ENCODE data around the gene EML6.
"Not testable (repeated sequence)": the region's sequence is repeated elsewhere in the genome, so short reads cannot be mapped to it uniquely, and the experiment has no call there.

EML6 gene

GRCh38 chr2:54723131-54723995, at the start of gene EML6:
Gene EML6, plus strand, starts transcription at chr2:54723662. Its CDS starts 1,400 bp downstream, at chr2:54725062.
- peak; percentile 95 for FAIRE-seq

GRCh38 chr2:54675281-54675680, 48.2 kb upstream of the EML6 start:
- FAIRE-seq: no peak

- no peak for FAIRE-seq
Measured at GRCh38 chr2:54675738-54676137, 47.7 kb upstream of the EML6 start.

GRCh38 chr2:54676656-54677055, 46.8 kb upstream of the EML6 start:
- FAIRE-seq: no peak

GRCh38 chr2:54677476-54678265, 45.8 kb upstream of the EML6 start:
- FAIRE-seq: no peak

GRCh38 chr2:54678719-54679118, 44.7 kb upstream of the EML6 start:
- no peak for FAIRE-seq

GRCh38 chr2:54680397-54681041, 42.9 kb upstream of the EML6 start:
- no peak for FAIRE-seq

GRCh38 chr2:54681416-54681815, 42.0 kb upstream of the EML6 start:
- FAIRE-seq: no peak

- FAIRE-seq: no peak
Measured at GRCh38 chr2:54683596-54683995, 39.9 kb upstream of the EML6 start.

- no peak for FAIRE-seq
Measured at GRCh38 chr2:54685263-54685775, 38.1 kb upstream of the EML6 start.

GRCh38 chr2:54687595-54688152, 35.8 kb upstream of the EML6 start:
- no peak for FAIRE-seq

GRCh38 chr2:54691445-54692135, 31.9 kb upstream of the EML6 start:
- no peak for FAIRE-seq

GRCh38 chr2:54692556-54692955, 30.9 kb upstream of the EML6 start:
- FAIRE-seq: no peak

GRCh38 chr2:54695378-54695777, 28.1 kb upstream of the EML6 start:
- FAIRE-seq: no peak

GRCh38 chr2:54697934-54698333, 25.5 kb upstream of the EML6 start:
- FAIRE-seq: no peak

GRCh38 chr2:54698926-54699325, 24.5 kb upstream of the EML6 start:
- FAIRE-seq: not testable (repeated sequence)

- FAIRE-seq: peak; percentile 73
Measured at GRCh38 chr2:54699665-54700064, 23.8 kb upstream of the EML6 start.

GRCh38 chr2:54701029-54701428, 22.4 kb upstream of the EML6 start:
- no peak for FAIRE-seq

GRCh38 chr2:54704238-54704637, 19.2 kb upstream of the EML6 start:
- no peak for FAIRE-seq

GRCh38 chr2:54704688-54705605, 18.5 kb upstream of the EML6 start:
- peak; percentile 97 for FAIRE-seq

- FAIRE-seq: no peak
Measured at GRCh38 chr2:54706622-54707021, 16.8 kb upstream of the EML6 start.
